Neuronal stem cell (in vitro differentiated cells): ENCODE results near the gene CNTRL.

Source experiments
- DNase-seq: peaks from one replicate; pipeline ENCODE4 v3.0.0-alpha.2; 2013; ENCODE audit warnings: low spot score
- H2AFZ ChIP-seq: one replicate; pipeline ENCODE4 v1.6.1; 2013; ENCODE audit warnings: mild to moderate bottlenecking, low read length, inconsistent platforms
- H2AK5ac ChIP-seq: 2 replicates; pipeline ENCODE4 v1.6.1; 2013; ENCODE audit warnings: low read depth, mild to moderate bottlenecking, inconsistent platforms, low read length, moderate library complexity, mixed read lengths
- H2BK120ac ChIP-seq: 2 replicates; pipeline ENCODE4 v1.6.1; 2013; ENCODE audit warnings: low read depth, mild to moderate bottlenecking, inconsistent platforms, low read length, moderate library complexity, mixed read lengths
- H2BK12ac ChIP-seq: one replicate; pipeline ENCODE4 v1.6.1; 2013; ENCODE audit warnings: low read length, inconsistent platforms
- H2BK15ac ChIP-seq: 2 replicates; pipeline ENCODE4 v1.6.1; 2013; ENCODE audit warnings: mild to moderate bottlenecking, low read length, inconsistent platforms, mixed read lengths
- H2BK5ac ChIP-seq: one replicate; pipeline ENCODE4 v1.6.1; 2013; ENCODE audit warnings: inconsistent platforms, mild to moderate bottlenecking, low read length, moderate library complexity
- H3K14ac ChIP-seq: one replicate; pipeline ENCODE4 v1.6.1; 2013; ENCODE audit warnings: low read length, inconsistent platforms
- H3K18ac ChIP-seq: 2 replicates; pipeline ENCODE4 v1.6.1; 2013; ENCODE audit warnings: low read length, inconsistent platforms
- H3K23ac ChIP-seq: 2 replicates; pipeline ENCODE4 v1.6.1; 2013; ENCODE audit warnings: low read depth, mild to moderate bottlenecking, mixed read lengths, low read length, inconsistent platforms; ENCODE audit not compliant: poor library complexity
- H3K27ac ChIP-seq: replicated peaks from 3 replicates; pipeline ENCODE4 v1.5.1; 2013; ENCODE audit warnings: low read length, inconsistent platforms
- H3K27me3 ChIP-seq, 3 experiments: 2 replicates each; pipeline ENCODE4 v1.6.1; 2013; ENCODE audit warnings: low read length in 3 of 3, mild to moderate bottlenecking in 2 of 3, inconsistent platforms in 1 of 3, low read depth in 1 of 3, mixed read lengths in 1 of 3, moderate library complexity in 1 of 3; ENCODE audit not compliant: control insufficient read depth in 3 of 3, insufficient read depth in 3 of 3
- H3K36me3 ChIP-seq, 2 donors: replicated peaks in 1 of 2; 2 replicates each; pipeline ENCODE4 v1.6.1; 2013; ENCODE audit warnings: low read length in 2 of 2; ENCODE audit not compliant: control insufficient read depth in 2 of 2, insufficient read depth in 2 of 2
- H3K4ac ChIP-seq: 2 replicates; pipeline ENCODE4 v1.6.1; 2013; ENCODE audit warnings: inconsistent platforms, mild to moderate bottlenecking, low read length, moderate library complexity
- H3K4me1 ChIP-seq, 2 donors: 1 replicate in 1 of 2; 2 replicates in 1 of 2; pipeline ENCODE4 v1.6.1; 2013; ENCODE audit warnings: low read length in 2 of 2, low read depth in 1 of 2; ENCODE audit not compliant: control insufficient read depth in 2 of 2, insufficient read depth in 1 of 2
- H3K4me2 ChIP-seq: one replicate; pipeline ENCODE4 v1.6.1; 2013; ENCODE audit warnings: mild to moderate bottlenecking, low read length, inconsistent platforms; ENCODE audit not compliant: insufficient read depth, poor library complexity, severe bottlenecking
- H3K4me3 ChIP-seq, 2 donors: 2 replicates each; pipeline ENCODE4 v1.5.1; 2013; ENCODE audit warnings: low read length in 2 of 2, mild to moderate bottlenecking in 2 of 2, inconsistent platforms in 1 of 2, moderate library complexity in 1 of 2
- H3K79me1 ChIP-seq: one replicate; pipeline ENCODE4 v1.6.1; 2013; ENCODE audit warnings: low read depth, mild to moderate bottlenecking, inconsistent platforms, low read length, moderate library complexity
- H3K9ac ChIP-seq: one replicate; pipeline ENCODE4 v1.6.1; 2013; ENCODE audit warnings: mild to moderate bottlenecking, low read depth, low read length, inconsistent platforms; ENCODE audit not compliant: poor library complexity
- H3K9me3 ChIP-seq, 2 donors: replicated peaks in 1 of 2; 2 replicates each; pipeline versions ENCODE3 to v1.6.1; 2013; ENCODE audit warnings: low read length in 2 of 2, mild to moderate bottlenecking in 2 of 2, inconsistent platforms in 1 of 2, low read depth in 1 of 2, mixed read lengths in 1 of 2, moderate library complexity in 1 of 2; ENCODE audit not compliant: control insufficient read depth in 2 of 2, insufficient read depth in 1 of 2
- H4K8ac ChIP-seq: one replicate; pipeline ENCODE4 v1.6.1; 2013; ENCODE audit warnings: low read depth, mild to moderate bottlenecking, inconsistent platforms, low read length, moderate library complexity
- H4K91ac ChIP-seq: one replicate; pipeline ENCODE4 v1.6.1; 2013; ENCODE audit warnings: low read length, low read depth, mild to moderate bottlenecking, inconsistent platforms; ENCODE audit not compliant: poor library complexity
- WGBS, 2 donors: extraction: QIAGEN DNeasy Blood & Tissue Kit; methylation state at CpG; one replicate each; pipeline ENCODE4 v1.1.7; 2013; ENCODE audit warnings: missing lambda C conversion rate in 2 of 2, mixed read lengths in 1 of 2; ENCODE audit not compliant: insufficient read length in 2 of 2, insufficient replicate concordance in 1 of 2; ENCODE audit errors: extremely low coverage in 2 of 2; 5-methylcytosine and 5-hydroxymethylcytosine counted together

CNTRL gene

GRCh38 chr9:121171236-121171635 lies 96.5 kb downstream of the CNTRL start:
- H3K4me1 ChIP-seq: no peaks in the 10 kb centered on the region
- no peak overlapping the region for H3K27ac ChIP-seq
- no peak overlapping the region for H2BK12ac ChIP-seq
- no peak overlapping the region for H2AFZ ChIP-seq
- no peak overlapping the region for H3K9ac ChIP-seq
- no peak overlapping the region for H2AK5ac ChIP-seq
- no peak overlapping the region for H3K23ac ChIP-seq
- WGBS, 2 donors: no CpG with 5 or more reads among the region's 5 CpGs
- no peak overlapping the region for H4K91ac ChIP-seq
- H2BK5ac ChIP-seq: no peak overlapping the region
- H4K8ac ChIP-seq: no peak overlapping the region
- H3K9me3 ChIP-seq: no peaks in the 10 kb centered on the region
- no peaks in the 10 kb centered on the region for H3K27me3 ChIP-seq
- no peak overlapping the region for H2BK15ac ChIP-seq
- no peak for DNase-seq
- H3K36me3 ChIP-seq: peaks cover 22 to 92% of the 10 kb centered on the region in 2 donors
- no peaks in the 10 kb centered on the region for H3K79me1 ChIP-seq
- no peak overlapping the region for H3K4me2 ChIP-seq
- no peak overlapping the region for H3K14ac ChIP-seq
- H3K4ac ChIP-seq: no peak overlapping the region
- H2BK120ac ChIP-seq: no peak overlapping the region
- H3K4me3 ChIP-seq: no peak overlapping the region
- H3K18ac ChIP-seq: no peak overlapping the region

DNA sequence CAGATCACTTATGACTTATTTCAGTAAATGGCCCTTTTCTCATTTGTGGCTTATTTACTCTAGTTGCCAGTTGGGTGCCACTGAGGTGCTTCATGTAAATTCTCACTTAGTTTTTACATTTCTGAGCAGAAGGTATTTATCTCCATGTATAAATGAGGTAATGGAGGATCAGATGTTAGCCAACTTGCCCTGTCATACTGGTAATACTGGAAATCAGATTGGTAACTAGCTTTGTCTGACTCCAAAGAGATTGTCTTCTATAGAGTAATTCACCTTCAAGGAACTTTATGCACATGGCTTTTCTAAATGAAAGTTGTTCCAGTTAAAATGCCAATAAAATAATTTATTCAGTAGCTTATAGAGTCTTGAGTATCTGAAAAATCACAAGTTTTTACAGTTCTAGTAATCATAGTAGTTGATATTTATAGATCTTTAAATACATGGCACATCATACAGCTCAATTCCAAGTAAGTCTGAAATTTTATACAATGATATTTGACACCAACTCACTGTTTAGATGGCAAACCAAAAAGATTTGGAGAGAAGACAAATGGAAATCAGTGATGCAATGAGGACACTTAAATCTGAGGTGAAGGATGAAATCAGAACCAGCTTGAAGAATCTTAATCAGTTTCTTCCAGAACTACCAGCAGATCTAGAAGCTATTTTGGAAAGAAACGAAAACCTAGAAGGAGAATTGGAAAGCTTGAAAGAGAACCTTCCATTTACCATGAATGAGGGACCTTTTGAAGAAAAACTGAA lies 98.2 kb downstream of the CNTRL start:
- no peak overlapping the region for H3K23ac ChIP-seq
- no peak overlapping the region for H3K9ac ChIP-seq
- no peak overlapping the region for H3K27ac ChIP-seq
- H2BK5ac ChIP-seq: no peak overlapping the region
- no peak overlapping the region for H4K8ac ChIP-seq
- H2AK5ac ChIP-seq: no peak overlapping the region
- no peak overlapping the region for H3K18ac ChIP-seq
- H2AFZ ChIP-seq: no peak overlapping the region
- no peak overlapping the region for H4K91ac ChIP-seq
- no peaks in the 10 kb centered on the region for H3K27me3 ChIP-seq
- H3K9me3 ChIP-seq: no peaks in the 10 kb centered on the region
- H2BK120ac ChIP-seq: no peak overlapping the region
- no peak overlapping the region for H2BK15ac ChIP-seq
- H3K4me3 ChIP-seq: no peak overlapping the region
- no peak overlapping the region for H3K4ac ChIP-seq
- no peak overlapping the region for H3K4me2 ChIP-seq
- no peak overlapping the region for H2BK12ac ChIP-seq
- no peak for DNase-seq
- no peak overlapping the region for H3K14ac ChIP-seq
- WGBS, 2 donors: no CpG with 5 or more reads among the region's 1 CpG
- peaks cover 20 to 96% of the 10 kb centered on the region in 2 donors for H3K36me3 ChIP-seq
- no peaks in the 10 kb centered on the region for H3K4me1 ChIP-seq
- no peaks in the 10 kb centered on the region for H3K79me1 ChIP-seq

- Histone ChIP-seq H3K4me2 (no peak overlapping the region), H4K91ac (no peak overlapping the region), H3K23ac (no peak overlapping the region), H2BK12ac (no peak overlapping the region), H4K8ac (no peak overlapping the region), H3K27me3 (no peaks in the 10 kb centered on the region), H2BK120ac (no peak overlapping the region), H3K4ac (no peak overlapping the region), H3K4me1 (no peaks in the 10 kb centered on the region), H3K36me3 (peaks cover 16 to 96% of the 10 kb centered on the region in 2 donors), H3K4me3 (no peak overlapping the region), H3K9me3 (no peaks in the 10 kb centered on the region), H2BK15ac (no peak overlapping the region), H3K27ac (no peak overlapping the region), H3K18ac (no peak overlapping the region), H3K79me1 (no peaks in the 10 kb centered on the region), H2AFZ (no peak overlapping the region), H3K14ac (no peak overlapping the region), H2AK5ac (no peak overlapping the region), H3K9ac (no peak overlapping the region), H2BK5ac (no peak overlapping the region)
- no peak for DNase-seq
- WGBS, 2 donors: no CpG with 5 or more reads among the region's 7 CpGs
These were observed 98.7 kb downstream of the CNTRL start for GRCh38 chr9:121173501-121173900.

DNA sequence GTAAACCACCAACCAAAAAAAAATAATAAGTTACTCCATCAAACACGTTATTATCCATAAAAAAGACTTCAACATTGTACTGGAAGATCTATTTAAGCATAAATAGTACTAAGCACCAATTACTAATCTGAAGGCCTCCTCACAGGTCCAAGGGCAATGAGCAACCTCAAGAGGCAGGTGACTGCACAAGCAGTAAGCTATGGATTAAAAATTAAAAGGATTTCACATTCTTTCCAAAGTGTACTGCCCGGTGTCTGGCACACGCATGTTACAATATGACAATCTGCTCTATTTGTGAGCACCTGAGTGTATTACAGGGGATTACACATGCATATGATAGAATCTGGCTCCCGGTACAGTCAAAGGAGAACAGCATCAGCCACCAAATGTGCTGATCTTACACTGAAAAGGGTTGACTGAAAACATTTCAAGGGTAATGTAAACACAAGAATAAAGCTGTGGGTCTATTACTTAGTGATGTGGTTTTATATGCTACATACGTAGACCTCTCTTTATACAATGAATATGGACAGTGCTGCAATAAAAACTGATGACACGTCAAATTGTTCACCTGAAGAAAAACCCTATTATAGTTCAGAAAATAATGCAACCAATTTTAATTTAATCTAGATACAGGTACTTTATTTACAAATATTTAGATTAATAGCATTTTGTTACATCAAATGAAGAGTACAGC lies 104.1 kb downstream of the CNTRL start:
- Histone ChIP-seq H3K4me1 (peaks cover 2 to 3% of the 10 kb centered on the region in 2 donors), H2BK5ac (no peak overlapping the region), H2BK12ac (no peak overlapping the region), H3K9me3 (peaks cover 0 to 4% of the 10 kb centered on the region in 2 donors), H3K4me3 (no peak overlapping the region), H3K27ac (no peak overlapping the region), H2AK5ac (no peak overlapping the region), H3K4ac (no peak overlapping the region), H4K91ac (no peak overlapping the region), H3K79me1 (no peaks in the 10 kb centered on the region), H2AFZ (no peak overlapping the region), H3K23ac (no peak overlapping the region), H3K4me2 (no peak overlapping the region), H4K8ac (no peak overlapping the region), H3K36me3 (peaks cover 10 to 96% of the 10 kb centered on the region in 2 donors), H3K9ac (no peak overlapping the region), H3K18ac (no peak overlapping the region), H2BK120ac (no peak overlapping the region), H2BK15ac (no peak overlapping the region), H3K27me3 (no peaks in the 10 kb centered on the region), H3K14ac (no peak overlapping the region)
- 100% methylated on average over 1 of the region's 6 CpGs; no CpG with 5 or more reads in 1 of the 2 donors for WGBS, 2 donors
- DNase-seq: no peak
